HG03460 (cell line): Measurements from ENCODE around the gene SYK.
A peak's percentile ranks its signal among the peaks of the same experiment; 100 is the strongest.

ENCODE experiments used
- ATAC-seq: cut with Tn5 transposase; IDR thresholded peaks from one replicate; pipeline ENCODE4 v1.9.1; 2021; ENCODE audit not compliant: unreplicated experiment

Gene SYK

DNA sequence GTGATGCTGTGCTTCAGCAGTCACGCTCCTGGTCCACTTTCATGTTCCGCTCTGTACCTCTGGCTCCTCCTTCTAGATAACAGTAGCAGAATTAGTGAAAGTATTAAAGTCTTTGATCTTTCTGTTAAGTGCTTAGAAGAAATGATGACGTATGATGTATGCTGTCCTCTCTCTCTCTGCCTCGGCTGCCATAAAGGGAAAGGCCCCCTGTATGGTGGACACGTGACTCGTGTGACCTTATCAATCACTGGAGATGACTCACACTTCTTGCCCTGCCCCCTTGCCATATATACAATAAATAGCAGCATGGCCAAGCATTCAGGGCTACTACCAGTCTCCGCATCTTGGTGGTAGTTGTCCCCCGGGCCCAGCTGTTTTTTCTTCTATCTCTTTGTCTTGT, 100.3 kb downstream of the SYK start:
- ATAC-seq, result no peak

DNA sequence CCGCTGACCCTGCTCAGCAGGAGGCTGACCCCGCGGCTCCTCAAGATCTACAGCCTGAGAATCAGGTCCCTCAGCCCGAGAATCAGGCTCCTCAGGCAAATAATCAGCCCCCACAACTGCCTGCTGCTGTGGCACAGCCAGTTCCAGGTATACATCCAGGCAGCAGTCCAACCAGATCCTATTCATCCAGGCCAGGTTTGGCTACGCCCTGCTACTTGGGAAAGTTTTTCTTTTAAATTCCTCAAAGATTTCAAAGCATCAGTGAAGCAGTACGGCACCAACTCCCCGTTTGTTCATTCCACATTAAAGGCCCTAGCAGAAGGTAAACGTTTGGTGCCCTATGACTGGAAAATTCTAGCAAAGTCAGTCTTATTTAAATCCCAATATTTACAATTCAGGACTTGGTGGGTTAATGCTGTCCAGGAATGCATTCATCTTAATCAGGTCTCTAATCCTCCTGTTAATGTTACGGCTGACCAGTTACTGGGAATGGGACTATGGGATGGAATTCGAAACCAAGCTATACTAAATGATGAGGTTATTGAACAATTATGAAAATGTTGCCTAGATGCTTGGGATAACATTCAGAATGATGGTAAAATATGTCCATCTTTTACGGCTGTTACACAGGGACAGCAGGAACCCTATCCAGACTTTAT, 102.3 kb downstream of the SYK start:
- no peak for ATAC-seq

GRCh38 chr9:90904706-90905478, 103.3 kb downstream of the SYK start:
- no peak for ATAC-seq

DNA sequence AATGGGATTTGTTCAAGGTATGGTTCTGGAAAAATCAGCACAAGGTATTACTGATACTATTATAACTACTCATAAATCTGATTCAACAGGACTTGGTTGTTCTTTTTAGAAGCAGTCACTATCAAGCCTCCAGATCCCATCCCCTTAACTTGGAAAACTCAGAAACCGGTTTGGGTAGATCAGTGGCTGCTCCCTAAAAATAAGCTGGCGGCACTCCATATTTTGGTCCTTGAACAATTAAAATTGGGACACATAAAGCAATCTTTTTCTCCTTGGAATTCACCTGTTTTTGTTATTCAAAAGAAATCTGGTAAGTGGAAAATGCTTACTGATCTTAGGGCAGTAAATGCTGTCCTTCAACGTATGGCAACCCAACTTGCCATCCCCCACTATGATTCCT, 104.2 kb downstream of the SYK start:
- no peak for ATAC-seq

GRCh38 chr9:90906316-90907055, 104.9 kb downstream of the SYK start:
- no peak for ATAC-seq

GRCh38 chr9:90907056-90907445, 105.4 kb downstream of the SYK start:
- ATAC-seq, result no peak

- ATAC-seq, result no peak
Observed at GRCh38 chr9:90907790-90908189, 106.2 kb downstream of the SYK start.

GRCh38 chr9:90909225-90909624, 107.6 kb downstream of the SYK start:
- ATAC-seq, result no peak

- no peak for ATAC-seq
Observed at GRCh38 chr9:90909747-90910283, 108.2 kb downstream of the SYK start.

DNA sequence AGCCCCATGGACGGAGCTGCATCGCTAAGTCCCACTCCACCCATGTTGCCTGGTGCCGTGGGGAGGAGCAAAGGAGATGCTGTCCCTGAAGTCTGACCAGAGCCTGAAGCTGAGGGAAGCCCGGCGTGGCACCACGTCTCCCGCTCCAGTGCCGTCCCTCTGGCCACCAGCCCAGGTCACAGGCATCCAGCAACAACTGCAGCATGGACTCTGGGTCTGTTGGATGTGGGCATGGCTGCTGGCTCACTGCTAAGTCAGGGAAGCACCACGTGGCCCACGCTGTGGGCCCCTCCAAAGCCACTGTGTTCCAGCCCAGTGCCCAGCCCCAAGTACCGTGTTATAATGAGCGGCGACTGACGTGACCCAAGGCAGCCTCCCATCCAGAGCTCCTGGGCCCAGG, 112.6 kb downstream of the SYK start:
- no peak for ATAC-seq

DNA sequence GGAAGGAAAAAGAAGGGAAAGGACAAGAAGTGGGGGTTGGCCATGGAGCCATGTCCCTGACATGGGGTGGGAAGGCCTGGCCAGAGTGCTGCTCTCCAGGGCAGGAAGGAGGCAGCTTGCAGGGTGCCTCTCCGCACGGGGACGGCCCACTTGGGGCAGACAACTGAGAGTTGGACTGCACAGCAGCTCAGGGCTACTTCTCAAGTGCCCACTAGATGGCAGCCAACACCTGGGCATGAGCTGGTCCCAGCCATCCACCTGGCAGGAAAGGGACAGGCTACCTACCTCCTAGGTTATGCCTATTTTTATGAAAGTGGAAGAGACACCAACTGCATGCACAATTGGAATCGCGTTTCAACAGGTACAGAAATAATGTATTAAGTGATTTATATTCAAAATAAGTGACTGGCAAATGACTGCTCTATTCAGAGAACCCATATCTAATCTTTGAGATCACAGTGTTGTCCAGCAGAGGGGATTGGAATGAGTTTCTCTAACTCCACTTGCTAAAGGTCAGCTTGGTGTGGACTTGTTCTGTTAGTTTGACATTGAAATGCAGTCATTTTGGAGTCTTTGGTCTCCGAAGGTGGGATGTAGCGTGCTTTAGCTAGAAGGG, 113.4 kb downstream of the SYK start:
- peak; percentile 95 for ATAC-seq

GRCh38 chr9:90915693-90916092, 114.1 kb downstream of the SYK start:
- no peak for ATAC-seq

DNA sequence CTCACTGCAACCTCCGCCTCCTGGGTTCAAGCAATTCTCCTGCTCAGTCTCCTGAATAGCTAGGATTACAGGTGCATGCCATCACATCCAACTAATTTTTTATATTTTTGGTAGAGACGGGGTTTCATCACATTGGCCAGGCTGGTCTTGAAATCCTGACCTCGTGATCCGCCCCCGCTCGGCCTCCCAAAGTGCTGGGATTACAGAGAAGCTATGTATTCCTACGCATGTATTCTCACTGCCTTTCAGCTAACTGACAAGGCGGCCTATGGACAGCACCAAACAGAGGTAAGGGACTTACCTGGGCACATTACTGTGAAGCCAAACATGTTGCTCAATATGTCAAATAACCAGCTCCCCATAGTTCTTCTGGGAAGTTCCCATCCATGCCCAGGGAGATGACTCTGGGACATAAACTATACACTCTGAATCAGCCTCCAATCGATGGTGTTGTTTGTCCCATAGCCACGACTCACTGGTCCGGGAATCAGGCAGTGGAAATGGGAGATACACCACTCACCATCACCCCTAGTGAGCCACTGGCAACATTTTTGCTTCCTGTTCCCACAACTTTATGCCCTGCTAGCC, 114.6 kb downstream of the SYK start:
- ATAC-seq, result no peak

DNA sequence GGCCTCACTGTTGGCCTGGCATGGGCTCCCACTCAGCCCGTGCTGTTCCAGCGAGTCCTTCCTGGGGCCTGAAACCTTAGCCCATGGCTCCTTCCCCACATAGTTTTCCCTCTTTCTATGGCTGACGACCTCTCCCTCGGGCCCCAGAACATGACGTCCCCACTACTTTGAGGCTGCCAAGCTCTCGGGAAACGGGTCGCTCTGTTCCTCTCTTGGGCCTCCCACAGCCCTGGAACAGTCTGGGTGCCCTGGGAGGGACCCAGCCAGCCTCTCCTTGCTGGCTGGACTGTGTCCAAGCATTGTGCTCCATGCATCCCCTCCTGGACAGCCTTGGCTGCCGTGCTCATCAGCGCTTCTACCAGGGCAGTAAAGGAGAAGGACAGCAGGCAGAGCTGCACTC, 118.3 kb downstream of the SYK start:
- ATAC-seq, result no peak

GRCh38 chr9:90921104-90921503, 119.5 kb downstream of the SYK start:
- ATAC-seq, result no peak

- no peak for ATAC-seq
Observed at GRCh38 chr9:90921969-90922368, 120.3 kb downstream of the SYK start.

- no peak for ATAC-seq
Observed at GRCh38 chr9:90925581-90926257, 124.1 kb downstream of the SYK start.

DNA sequence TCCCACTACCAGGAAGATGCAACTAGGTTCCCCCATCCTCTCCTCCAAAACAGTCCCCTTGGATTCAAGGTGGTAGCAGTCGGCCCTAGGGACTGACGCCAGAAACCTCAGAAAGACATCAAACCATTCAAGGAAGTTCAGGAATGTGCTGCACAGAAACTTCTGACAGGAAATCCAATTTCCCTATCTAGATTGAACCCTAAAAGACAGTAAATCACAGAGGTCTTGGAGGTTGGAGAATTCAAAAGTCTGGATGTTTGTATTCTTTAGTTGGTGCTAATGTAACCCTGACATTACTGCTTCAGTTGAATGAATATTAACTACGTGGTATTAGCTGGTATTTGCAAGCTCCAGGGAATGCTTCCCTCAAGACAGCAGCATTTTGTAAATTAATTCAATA, 125.3 kb downstream of the SYK start:
- no peak for ATAC-seq

GRCh38 chr9:90927496-90927895, 125.9 kb downstream of the SYK start:
- ATAC-seq, result no peak

DNA sequence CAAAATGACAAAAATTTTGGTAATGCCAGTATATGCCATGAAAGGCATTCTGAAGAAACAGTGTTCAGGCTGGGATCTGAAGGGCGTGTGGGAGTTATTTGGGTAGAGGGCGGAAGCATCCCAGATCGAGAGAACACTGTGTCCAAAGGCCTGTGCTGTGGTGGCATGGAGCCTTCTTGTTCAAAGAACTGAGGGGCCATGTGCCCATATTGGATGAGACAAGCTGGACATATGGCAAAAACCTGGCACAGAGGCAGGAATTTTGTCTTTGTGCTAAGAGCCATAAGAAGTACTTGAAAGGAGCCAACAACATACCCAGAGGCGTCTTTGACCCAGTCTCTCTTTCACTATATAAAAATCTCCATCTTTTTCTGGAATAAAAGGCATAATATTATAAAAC, 128.0 kb downstream of the SYK start:
- no peak for ATAC-seq
